Keratinocyte (primary cell): ENCODE data around the gene S100A5. TPM values are rescaled to one million over a fixed set of nuclear protein-coding genes. Genes with fewer than 3 reads are reported as not detected.
A peak's percentile ranks its signal among the peaks of the same experiment; 100 is the strongest.
"Not testable (repeated sequence)": the region's sequence is repeated elsewhere in the genome, so short reads cannot be mapped to it uniquely, and the experiment has no call there.

Experiments
- DNase-seq: peaks from one replicate; pipeline ENCODE4 v3.0.0-alpha.2; 2011; ENCODE audit warnings: low read depth, missing footprints, low spot score
- FAIRE-seq: peaks from 2 replicates; lab custom pipeline; 2011; peaks lifted over from hg19 to GRCh38; lab: Jason Lieb, UNC
- H2AFZ ChIP-seq: 2 replicates; pipeline ENCODE4 v1.6.0; 2012; ENCODE audit warnings: low read length, control low read depth, inconsistent platforms; ENCODE audit not compliant: control insufficient read depth
- H3K27ac ChIP-seq: 2 replicates; pipeline ENCODE4 v1.5.1; 2011; ENCODE audit warnings: low read length; ENCODE audit not compliant: control insufficient read depth, insufficient read depth
- H3K27me3 ChIP-seq: 3 replicates; pipeline ENCODE4 v1.6.0; 2011; ENCODE audit warnings: low read length; ENCODE audit not compliant: control insufficient read depth, insufficient read depth; ENCODE audit errors: extremely low read depth
- H3K36me3 ChIP-seq, 2 experiments: 2 replicates in 1 of 2; 3 replicates in 1 of 2; pipeline ENCODE4 v1.5.1; 2011; ENCODE audit warnings: low read length in 2 of 2, mild to moderate bottlenecking in 1 of 2; ENCODE audit not compliant: control insufficient read depth in 2 of 2, insufficient read depth in 2 of 2; ENCODE audit errors: extremely low read depth in 1 of 2
- H3K4me1 ChIP-seq: 3 replicates; pipeline ENCODE4 v1.5.1; 2011; ENCODE audit warnings: low read length; ENCODE audit not compliant: control insufficient read depth, insufficient read depth; ENCODE audit errors: extremely low read depth
- H3K4me2 ChIP-seq: 3 replicates; pipeline ENCODE4 v1.6.0; 2011; ENCODE audit warnings: low read depth, low read length; ENCODE audit not compliant: control insufficient read depth, insufficient read depth; ENCODE audit errors: extremely low read depth
- H3K4me3 ChIP-seq, 3 experiments: fragments of 200-600 bp in 1 of 3; sonication (generic) in 1 of 3; 2 replicates in 2 of 3; 3 replicates in 1 of 3; pipeline ENCODE4 v1.5.1; 2011 to 2016; ENCODE audit warnings: low read length in 3 of 3, mild to moderate bottlenecking in 3 of 3, control low read depth in 2 of 3, inconsistent platforms in 1 of 3, low read depth in 1 of 3, mixed read lengths in 1 of 3, mixed run types in 1 of 3, moderate library complexity in 1 of 3; ENCODE audit not compliant: control insufficient read depth in 2 of 3, insufficient read depth in 2 of 3; ENCODE audit errors: extremely low read depth in 1 of 3
- H3K79me2 ChIP-seq: 2 replicates; pipeline ENCODE4 v1.6.0; 2012; ENCODE audit warnings: low read length; ENCODE audit not compliant: control insufficient read depth, insufficient read depth
- H3K9ac ChIP-seq: 3 replicates; pipeline ENCODE4 v1.6.0; 2011; ENCODE audit warnings: low read length; ENCODE audit not compliant: control insufficient read depth, insufficient read depth; ENCODE audit errors: extremely low read depth
- H3K9me1 ChIP-seq: 3 replicates; pipeline ENCODE4 v1.6.0; 2011; ENCODE audit warnings: low read length; ENCODE audit not compliant: control insufficient read depth, insufficient read depth; ENCODE audit errors: extremely low read depth
- H3K9me3 ChIP-seq: 2 replicates; pipeline ENCODE4 v1.5.1; 2012; ENCODE audit warnings: low read depth, low read length; ENCODE audit not compliant: control insufficient read depth
- H4K20me1 ChIP-seq: 3 replicates; pipeline ENCODE4 v1.6.0; 2011; ENCODE audit warnings: low read length; ENCODE audit not compliant: control insufficient read depth, insufficient read depth; ENCODE audit errors: extremely low read depth
- EZH2 ChIP-seq: IDR thresholded peaks from one replicate; pipeline ENCODE4 v1.6.1; 2012; ENCODE audit warnings: inconsistent platforms, mild to moderate bottlenecking, low read length, moderate library complexity
- dilution Hi-C: fragments of 300-500 bp; cut with MboI; formaldehyde crosslinking; loops from one replicate; pipeline ENCODE4 v1.7.0; 2020; ENCODE audit warnings: low sequenced_read_pairs; ENCODE audit not compliant: extremely low pct_ligation_motif_present
- polyA plus RNA-seq, 5 experiments: library from polyadenylated mRNA; depleted of rRNA in 3 of 5; stranded (reverse) in 3 of 5; stranded (forward) in 1 of 5; unstranded in 1 of 5; fragments of >200 nt; gene quantifications; 1 replicate in 1 of 5; 2 replicates in 3 of 5; 3 replicates in 1 of 5; pipeline versions ENCODE4 v1.2.1 to v1.2.3, GENCODE V29; 2011 to 2012; ENCODE audit warnings: missing spikeins in 2 of 5, low read depth in 1 of 5, low replicate concordance in 1 of 5
- TF ChIP-seq, protein P1 (sequence below), 3 experiments: IDR thresholded peaks in 1 of 3; conservative IDR thresholded peaks in 1 of 3; optimal IDR thresholded peaks in 1 of 3; 2 replicates in 2 of 3; 3 replicates in 1 of 3; pipeline versions ENCODE3 to v1.5.1; 2011; ENCODE audit warnings: low read length in 3 of 3, mild to moderate bottlenecking in 3 of 3, moderate library complexity in 2 of 3, control low read depth in 1 of 3, inconsistent platforms in 1 of 3; ENCODE audit not compliant: insufficient read depth in 2 of 3; ENCODE audit errors: extremely low read depth in 1 of 3

S100A5 gene
- polyA plus RNA-seq, 1 donor (not counting 4 experiments of a cell fraction or from before 2014, with no cell fraction given): 0.20 TPM

DNA sequence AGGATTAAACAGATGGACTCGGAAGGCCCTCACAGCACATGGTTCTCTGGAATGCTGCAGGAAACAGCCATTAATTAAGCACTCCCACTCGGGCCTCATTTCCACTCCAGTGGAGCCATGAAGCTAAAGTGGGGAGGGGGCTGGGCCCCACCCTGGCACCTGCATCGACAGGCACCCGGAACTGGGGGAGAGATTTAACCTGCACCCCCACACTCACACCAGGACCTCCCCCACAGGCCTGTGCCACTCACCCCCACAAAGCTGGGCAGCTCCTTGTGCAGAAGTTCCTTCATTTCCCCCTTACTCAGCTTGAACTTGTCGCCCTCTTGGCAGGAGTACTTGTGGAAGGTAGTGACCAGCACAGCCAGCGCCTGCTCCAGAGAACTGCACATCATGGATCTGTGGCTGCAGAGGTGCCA is 22.8 kb upstream of the S100A5 start:
- peak overlapping the region; percentile 61 to 99 (median 86) for H3K4me3 ChIP-seq
- H3K9me3 ChIP-seq: no peaks in the 10 kb centered on the region
- DNase-seq (no peak), FAIRE-seq (no peak)
- no peaks in the 10 kb centered on the region for H3K27me3 ChIP-seq
- peak overlapping the region; percentile 99 for H3K9ac ChIP-seq
- H3K4me1 ChIP-seq: peaks cover 22% of the 10 kb centered on the region
- H3K4me2 ChIP-seq: peak overlapping the region; percentile 97
- peak overlapping the region; percentile 100 for H3K27ac ChIP-seq
- no peaks in the 10 kb centered on the region for H3K9me1 ChIP-seq
- H3K79me2 ChIP-seq: peaks cover 21% of the 10 kb centered on the region
- H3K36me3 ChIP-seq: peaks cover 15 to 29% of the 10 kb centered on the region in 2 experiments
- TF ChIP-seq, protein P1, sequence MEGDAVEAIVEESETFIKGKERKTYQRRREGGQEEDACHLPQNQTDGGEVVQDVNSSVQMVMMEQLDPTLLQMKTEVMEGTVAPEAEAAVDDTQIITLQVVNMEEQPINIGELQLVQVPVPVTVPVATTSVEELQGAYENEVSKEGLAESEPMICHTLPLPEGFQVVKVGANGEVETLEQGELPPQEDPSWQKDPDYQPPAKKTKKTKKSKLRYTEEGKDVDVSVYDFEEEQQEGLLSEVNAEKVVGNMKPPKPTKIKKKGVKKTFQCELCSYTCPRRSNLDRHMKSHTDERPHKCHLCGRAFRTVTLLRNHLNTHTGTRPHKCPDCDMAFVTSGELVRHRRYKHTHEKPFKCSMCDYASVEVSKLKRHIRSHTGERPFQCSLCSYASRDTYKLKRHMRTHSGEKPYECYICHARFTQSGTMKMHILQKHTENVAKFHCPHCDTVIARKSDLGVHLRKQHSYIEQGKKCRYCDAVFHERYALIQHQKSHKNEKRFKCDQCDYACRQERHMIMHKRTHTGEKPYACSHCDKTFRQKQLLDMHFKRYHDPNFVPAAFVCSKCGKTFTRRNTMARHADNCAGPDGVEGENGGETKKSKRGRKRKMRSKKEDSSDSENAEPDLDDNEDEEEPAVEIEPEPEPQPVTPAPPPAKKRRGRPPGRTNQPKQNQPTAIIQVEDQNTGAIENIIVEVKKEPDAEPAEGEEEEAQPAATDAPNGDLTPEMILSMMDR (optimal IDR thresholded peaks at IDR 0.05 in 1 of 3, IDR thresholded peaks at IDR 0.05 in 1 of 3, conservative IDR thresholded peaks at IDR 0.05 in 1 of 3; ENCODE audit: extremely low read depth in 1 of 3, insufficient read depth in 2 of 3, low read length in 3 of 3): no peak
- TF ChIP-seq EZH2: no peak
- peaks cover 21% of the 10 kb centered on the region for H4K20me1 ChIP-seq
- H2AFZ ChIP-seq: no peak overlapping the region
- dilution Hi-C loops: no loop called here

DNA sequence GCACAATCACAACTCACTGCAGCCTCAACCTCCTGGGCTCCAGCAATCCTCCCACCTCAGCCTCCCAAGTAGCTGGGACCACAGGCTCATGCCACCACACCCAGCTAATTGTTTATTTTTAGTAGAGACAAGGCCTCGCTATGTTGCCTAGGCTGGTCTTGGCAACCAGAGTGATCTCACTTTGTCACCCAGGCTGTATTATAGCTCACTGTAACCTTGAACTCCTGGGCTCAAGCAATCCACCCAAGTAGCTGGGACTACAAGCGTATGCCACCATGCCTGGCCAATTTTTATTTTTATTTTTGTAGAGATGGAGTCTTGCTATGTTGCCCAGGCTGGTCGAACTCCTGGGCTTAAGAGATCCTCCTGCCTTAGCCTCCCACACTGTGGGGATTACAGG is 21.3 kb upstream of the S100A5 start:
- Histone ChIP-seq H3K27ac (peak overlapping the region; percentile 100), H3K79me2 (peaks cover 21% of the 10 kb centered on the region), H3K9ac (peak overlapping the region; percentile 99), H3K4me2 (peak overlapping the region; percentile 97), H4K20me1 (peaks cover 21% of the 10 kb centered on the region), H3K36me3 (peaks cover 17 to 29% of the 10 kb centered on the region in 2 experiments), H3K4me3 (peak overlapping the region; percentile 39 to 61 (median 57))
- dilution Hi-C loops, H3K27me3 ChIP-seq, H3K4me1 ChIP-seq, FAIRE-seq, H3K9me1 ChIP-seq, DNase-seq, H2AFZ ChIP-seq, H3K9me3 ChIP-seq: not testable (repeated sequence)

GRCh38 chr1:153561466-153561985 is 20.8 kb upstream of the S100A5 start:
- Histone ChIP-seq H3K36me3 (peaks cover 17 to 30% of the 10 kb centered on the region in 2 experiments), H3K79me2 (peaks cover 18% of the 10 kb centered on the region), H3K27ac (peak overlapping the region; percentile 100), H4K20me1 (peaks cover 21% of the 10 kb centered on the region), H3K9ac (peak overlapping the region; percentile 99), H3K9me3 (no peaks in the 10 kb centered on the region), H3K4me2 (no peak overlapping the region), H3K4me1 (peaks cover 3% of the 10 kb centered on the region), H3K27me3 (no peaks in the 10 kb centered on the region), H3K9me1 (no peaks in the 10 kb centered on the region), H2AFZ (no peak overlapping the region), H3K4me3 (no peak overlapping the region)
- dilution Hi-C loops: no loop called here
- TF ChIP-seq EZH2: no peak
- TF ChIP-seq, protein P1 (optimal IDR thresholded peaks at IDR 0.05 in 1 of 3, IDR thresholded peaks at IDR 0.05 in 1 of 3, conservative IDR thresholded peaks at IDR 0.05 in 1 of 3; ENCODE audit: extremely low read depth in 1 of 3, insufficient read depth in 2 of 3, low read length in 3 of 3): no peak
- DNase-seq: no peak
- no peak for FAIRE-seq
